CD4-positive, alpha-beta T cell treated with Interleukin-6 at 100 ng/mL for 8 hours (primary cell): Measurements from ENCODE around the gene AFF4.
"Not testable (repeated sequence)": the region's sequence is repeated elsewhere in the genome, so short reads cannot be mapped to it uniquely, and the experiment has no call there.

ENCODE experiments used
- DNase-seq: peaks from one replicate; pipeline ENCODE4 v3.0.0-alpha.2; 2020; ENCODE audit warnings: mixed read lengths, low spot score

The AFF4 gene, protein sequence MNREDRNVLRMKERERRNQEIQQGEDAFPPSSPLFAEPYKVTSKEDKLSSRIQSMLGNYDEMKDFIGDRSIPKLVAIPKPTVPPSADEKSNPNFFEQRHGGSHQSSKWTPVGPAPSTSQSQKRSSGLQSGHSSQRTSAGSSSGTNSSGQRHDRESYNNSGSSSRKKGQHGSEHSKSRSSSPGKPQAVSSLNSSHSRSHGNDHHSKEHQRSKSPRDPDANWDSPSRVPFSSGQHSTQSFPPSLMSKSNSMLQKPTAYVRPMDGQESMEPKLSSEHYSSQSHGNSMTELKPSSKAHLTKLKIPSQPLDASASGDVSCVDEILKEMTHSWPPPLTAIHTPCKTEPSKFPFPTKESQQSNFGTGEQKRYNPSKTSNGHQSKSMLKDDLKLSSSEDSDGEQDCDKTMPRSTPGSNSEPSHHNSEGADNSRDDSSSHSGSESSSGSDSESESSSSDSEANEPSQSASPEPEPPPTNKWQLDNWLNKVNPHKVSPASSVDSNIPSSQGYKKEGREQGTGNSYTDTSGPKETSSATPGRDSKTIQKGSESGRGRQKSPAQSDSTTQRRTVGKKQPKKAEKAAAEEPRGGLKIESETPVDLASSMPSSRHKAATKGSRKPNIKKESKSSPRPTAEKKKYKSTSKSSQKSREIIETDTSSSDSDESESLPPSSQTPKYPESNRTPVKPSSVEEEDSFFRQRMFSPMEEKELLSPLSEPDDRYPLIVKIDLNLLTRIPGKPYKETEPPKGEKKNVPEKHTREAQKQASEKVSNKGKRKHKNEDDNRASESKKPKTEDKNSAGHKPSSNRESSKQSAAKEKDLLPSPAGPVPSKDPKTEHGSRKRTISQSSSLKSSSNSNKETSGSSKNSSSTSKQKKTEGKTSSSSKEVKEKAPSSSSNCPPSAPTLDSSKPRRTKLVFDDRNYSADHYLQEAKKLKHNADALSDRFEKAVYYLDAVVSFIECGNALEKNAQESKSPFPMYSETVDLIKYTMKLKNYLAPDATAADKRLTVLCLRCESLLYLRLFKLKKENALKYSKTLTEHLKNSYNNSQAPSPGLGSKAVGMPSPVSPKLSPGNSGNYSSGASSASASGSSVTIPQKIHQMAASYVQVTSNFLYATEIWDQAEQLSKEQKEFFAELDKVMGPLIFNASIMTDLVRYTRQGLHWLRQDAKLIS

DNA sequence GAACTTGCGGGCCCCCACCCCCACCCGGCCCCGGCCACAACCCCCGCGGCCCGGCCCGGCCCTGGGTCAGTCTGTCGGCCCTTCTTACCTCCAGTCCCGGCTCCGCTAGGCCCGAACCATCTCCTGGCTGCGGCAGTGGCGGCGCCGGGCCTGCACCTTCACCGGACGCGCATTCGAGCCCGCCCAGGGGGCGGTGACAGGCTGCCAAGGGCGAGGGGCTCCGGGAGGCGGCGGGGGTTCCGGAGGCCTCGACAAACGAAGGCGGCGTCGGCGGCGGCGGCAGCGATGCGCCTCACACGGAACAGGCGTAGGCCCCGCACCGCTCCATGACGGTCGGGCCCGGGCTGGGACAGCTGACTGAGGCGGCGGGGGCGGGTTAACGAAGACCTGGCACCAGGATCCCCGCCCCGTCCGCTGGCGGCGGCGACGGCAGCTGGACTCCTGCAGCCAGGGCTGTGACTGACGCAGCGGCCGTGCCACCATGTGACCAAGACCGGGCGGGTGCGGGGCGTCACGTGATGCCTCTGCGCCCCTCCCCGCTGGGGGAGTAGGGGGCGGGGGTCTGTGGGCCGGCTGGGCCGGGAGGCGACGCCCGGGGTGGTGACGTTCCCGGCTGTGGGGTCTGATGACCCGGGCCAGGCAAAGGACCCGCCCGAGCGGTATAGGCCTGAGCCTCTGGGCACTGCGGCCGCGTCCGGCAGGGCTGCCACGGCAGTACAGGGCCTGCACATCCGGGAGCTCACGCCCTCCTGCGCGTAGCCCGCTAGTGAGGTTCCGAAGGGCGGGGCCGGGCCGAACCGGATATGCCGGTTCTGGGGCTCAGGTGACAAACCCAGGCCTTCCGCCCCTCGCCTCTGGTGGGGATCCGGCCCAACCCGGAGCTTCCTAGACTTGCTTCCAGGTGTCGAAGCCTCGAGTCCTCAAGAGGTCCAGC, at the start of gene AFF4:
Gene AFF4 (minus strand): TSS at position 464 of the 934 bp plus-strand sequence. CDS start 26,445 bp downstream, outside the sequence.
- DNase-seq = peak; percentile 86

DNA sequence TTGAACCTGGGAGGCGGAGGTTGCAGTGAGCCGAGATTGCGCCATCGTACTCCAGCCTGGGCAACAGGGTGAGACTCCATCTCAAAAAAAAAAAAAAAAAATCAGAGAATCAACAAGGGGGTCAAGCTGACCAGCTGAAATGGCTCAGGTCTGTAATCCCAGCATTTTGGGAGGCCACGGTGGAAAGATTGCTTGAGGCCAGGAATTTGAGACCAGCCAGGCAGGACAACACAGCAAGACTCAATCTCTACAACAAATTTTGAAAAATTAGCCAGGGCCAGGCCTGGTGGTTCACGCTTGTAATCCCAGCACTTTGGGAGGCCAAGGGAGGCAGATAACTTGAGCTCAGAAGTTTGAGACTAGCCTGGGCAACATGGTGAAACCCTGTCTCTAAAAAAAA, 45.0 kb upstream of the AFF4 start:
- DNase-seq = not testable (repeated sequence)

DNA sequence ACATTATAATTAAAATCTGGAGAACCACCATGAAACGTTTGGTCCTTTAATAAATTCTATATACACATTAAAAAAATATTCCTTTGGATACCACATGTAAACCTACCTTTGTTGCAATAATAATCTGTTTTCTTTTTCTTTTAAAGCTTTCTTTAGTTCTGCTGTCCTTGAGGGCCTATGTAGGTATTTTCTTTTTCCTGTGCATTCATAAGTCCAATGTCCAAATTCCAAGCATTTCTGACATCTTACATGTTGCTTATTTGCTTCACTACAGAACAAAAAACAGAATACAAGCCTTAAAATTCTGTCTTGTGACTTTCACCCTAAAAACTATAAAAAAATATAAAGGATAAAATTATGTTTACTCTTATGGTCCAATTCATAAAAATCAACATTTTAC, 43.2 kb upstream of the AFF4 start:
- no peak for DNase-seq

DNA sequence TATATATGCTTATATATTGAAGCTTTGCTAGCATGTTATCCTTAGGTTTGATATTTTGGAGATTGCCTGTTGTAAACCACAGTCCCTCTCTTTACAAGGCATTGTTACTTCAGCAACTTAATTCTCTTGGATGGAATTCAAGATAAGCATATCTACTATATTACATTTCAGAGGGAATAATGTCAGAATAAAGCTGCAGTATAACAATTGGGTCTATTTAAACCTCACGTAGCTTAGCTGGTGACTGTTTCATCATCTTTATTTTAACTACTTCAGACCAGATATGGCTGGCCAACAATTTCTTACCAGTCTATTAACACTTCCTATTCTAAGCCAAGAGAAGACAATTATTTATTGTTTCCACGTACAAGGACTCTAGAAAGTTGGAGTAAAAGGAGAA, 35.8 kb upstream of the AFF4 start:
- DNase-seq = no peak

DNA sequence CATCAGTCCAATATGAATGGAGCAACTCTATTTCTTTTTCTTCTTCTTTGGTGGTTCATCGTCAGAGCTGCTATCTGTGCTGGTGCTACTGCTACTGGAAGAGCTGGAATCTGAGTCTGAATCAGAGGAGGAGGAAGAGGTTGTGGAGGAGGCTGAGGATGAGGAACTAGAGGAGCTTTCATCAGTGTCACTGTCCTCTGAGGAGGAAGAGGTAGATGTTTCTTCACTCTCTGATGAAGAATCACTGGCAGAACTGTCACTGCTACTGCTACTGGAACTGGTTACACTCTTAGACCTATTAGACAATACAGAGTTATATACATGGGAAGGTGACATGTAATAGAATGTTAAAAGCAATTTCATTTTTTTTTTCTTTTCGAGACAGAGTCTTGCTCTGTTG, 35.1 kb upstream of the AFF4 start:
- DNase-seq = no peak

DNA sequence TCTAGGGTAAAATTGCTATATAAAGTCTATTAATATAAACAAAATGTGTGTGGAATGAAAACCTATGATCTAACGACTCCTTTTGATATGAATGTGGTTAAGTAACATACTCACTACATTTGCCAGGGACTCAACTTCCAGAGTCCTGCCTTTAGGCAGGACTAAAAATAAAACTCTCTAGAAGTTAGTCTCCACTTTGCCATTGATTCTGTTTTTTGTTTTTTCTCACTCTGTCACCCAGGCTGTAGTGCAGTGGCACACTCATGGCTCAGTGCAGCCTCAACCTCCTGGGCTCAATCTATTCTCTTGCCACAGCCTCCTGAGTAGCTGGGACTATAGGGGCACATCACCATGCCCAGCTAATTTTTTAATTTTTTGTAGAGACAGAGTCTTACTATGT, 32.9 kb upstream of the AFF4 start:
- DNase-seq = no peak

DNA sequence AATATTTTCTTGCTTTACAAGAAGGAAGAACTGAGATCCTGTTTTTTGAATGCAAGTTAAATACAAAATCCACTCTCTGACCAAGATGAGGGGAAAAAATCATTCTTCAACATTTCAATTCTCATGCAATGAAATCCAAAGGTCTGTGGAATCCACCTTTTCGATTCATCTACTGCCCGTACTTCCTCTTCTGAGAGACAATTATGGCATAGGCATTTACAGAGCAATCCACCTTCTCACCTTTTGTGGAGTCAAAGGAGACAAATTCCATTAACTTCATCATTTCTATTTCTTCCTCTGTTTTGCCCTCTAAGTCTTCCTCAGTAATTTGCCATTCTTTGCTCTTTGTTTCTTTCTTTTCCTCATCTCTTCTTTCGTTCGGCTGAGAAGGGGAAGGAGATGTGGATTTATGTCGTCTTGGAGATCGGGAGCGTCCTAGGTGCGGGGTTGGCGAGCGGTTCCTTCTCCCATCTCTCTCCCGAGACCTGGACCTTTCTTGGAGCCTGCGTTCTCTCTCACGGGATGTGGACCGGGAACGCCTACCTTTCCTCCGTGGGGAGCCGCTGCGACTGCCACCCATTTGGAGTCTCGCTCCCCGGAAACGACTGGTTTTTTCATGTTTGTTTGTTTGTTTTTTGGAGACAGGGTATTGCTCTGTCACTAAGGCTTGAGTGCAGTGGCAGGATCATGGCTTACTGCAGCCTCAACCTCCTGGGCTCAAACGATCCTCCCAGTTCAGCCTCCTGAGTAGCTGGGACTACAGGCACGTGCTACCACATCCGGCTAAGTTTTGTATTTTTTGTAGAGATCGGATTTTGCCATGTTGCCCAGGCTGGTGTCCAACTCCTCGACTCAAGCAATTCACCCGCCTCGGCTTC, 24.3 kb upstream of the AFF4 start:
- no peak for DNase-seq

DNA sequence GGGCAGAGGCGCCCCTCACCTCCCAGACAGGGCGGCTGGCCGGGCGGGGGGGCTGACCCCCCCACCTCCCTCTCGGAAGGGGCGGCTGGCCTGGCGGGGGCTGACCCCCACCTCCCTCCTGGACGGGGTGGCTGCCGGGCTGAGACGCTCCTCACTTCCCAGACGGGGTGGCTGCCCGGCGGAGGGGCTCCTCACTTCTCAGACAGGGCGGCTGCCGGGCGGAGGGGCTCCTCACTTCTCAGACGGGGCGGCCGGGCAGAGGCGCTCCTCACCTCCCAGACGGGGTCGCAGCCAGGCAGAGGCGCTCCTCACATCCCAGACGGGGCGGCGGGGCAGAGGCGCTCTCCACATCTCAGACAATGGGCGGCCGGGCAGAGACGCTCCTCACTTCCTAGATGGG, 19.5 kb upstream of the AFF4 start:
- DNase-seq = not testable (repeated sequence)

DNA sequence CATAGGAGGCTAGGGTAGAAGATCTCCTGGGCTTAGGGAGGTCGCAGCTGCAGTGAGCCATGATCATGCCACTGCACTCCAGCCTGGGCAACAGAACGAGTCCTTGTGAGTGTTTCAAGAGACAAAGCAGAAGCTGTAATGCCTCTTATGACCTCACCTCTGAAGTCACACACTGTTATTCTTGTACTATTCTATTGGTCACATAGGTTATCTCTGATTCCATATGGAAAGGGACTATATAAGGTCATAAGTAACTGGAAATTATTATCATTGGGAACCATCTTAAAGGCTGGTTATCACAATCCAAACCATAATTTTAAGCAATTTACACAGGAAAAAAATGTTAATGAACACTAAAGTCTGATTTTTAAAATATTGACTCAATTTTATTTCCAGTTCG, 17.9 kb upstream of the AFF4 start:
- no peak for DNase-seq

DNA sequence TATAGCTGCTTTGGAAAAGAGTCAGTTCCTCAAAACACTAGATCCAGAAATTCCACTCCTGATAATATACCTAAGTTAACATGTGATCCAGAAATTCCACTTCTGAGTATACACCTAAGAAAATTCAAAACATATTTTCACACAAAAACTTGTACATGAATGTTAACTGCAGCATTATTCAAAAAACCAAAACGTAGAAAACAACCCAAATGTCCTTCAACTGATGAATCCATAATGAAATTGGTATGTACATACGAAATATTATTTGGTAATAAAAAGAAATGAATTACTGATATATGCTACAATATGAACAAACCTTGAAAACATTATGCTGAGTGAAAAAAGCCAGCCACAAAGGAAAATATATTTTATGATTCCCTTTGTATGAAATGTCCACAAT, 16.5 kb upstream of the AFF4 start:
- no peak for DNase-seq

DNA sequence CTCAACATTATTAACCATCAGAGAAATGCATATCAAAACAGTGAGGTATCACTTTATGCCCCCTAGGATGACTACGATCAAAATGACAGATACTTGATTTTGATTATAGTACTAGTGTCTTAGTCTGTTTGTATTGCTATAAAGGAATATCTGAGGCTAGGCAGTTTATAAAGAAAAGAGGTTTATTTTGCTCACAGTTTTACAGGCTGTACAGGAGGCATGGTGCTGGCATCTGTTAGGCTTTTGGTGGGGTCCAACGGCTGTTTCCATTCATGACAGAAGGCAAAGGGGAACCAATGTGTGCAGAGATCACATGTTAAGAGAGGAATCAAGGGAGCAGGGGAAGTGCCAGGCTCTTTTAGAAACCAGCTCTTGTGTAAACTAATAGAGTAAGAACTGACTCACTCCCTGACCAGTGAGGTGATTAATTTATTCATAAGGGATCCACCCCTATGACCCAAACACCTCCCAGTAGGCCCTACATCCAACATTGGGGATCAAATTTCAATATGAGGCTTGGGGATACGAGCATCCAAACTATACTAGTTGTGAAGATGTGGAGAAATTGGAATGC, 16.0 kb upstream of the AFF4 start:
- DNase-seq = no peak

DNA sequence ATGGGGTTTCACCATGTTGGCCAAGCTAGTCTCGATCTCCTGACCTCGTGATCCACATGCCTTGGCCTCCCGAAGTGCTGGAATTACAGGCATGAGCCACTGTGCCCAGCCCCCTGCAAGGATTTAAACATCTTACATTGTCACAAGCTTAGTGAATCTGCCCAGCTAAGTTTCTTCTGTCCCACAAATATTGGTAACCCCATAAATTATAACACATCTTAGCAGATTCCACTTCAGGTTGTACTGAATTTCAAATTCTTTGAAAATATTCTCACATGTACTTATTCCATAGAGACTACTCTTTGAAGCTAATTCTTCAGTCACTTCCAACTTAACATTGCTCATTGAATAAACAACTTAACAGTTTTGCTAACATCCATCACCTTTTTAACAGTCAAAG, 13.4 kb upstream of the AFF4 start:
- DNase-seq = no peak

DNA sequence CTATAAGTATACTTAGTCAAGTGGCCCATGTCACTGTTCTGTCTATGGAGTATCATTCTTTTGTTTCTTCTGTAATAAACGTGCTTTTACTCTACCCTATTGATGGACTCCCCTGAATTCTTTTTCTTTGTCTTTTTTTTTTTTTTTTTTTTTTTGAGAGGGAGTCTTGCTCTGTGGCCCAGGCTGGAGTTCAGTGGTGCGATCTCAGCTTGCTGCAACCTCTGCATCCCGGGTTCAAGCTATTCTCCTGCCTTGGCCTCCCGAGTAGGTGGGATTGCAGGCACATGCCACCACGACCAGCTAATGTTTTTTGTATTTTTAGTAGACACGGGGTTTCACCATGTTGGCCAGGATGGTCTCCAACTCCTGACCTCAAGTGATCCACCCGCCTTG, 9.0 kb upstream of the AFF4 start:
- DNase-seq = not testable (repeated sequence)

DNA sequence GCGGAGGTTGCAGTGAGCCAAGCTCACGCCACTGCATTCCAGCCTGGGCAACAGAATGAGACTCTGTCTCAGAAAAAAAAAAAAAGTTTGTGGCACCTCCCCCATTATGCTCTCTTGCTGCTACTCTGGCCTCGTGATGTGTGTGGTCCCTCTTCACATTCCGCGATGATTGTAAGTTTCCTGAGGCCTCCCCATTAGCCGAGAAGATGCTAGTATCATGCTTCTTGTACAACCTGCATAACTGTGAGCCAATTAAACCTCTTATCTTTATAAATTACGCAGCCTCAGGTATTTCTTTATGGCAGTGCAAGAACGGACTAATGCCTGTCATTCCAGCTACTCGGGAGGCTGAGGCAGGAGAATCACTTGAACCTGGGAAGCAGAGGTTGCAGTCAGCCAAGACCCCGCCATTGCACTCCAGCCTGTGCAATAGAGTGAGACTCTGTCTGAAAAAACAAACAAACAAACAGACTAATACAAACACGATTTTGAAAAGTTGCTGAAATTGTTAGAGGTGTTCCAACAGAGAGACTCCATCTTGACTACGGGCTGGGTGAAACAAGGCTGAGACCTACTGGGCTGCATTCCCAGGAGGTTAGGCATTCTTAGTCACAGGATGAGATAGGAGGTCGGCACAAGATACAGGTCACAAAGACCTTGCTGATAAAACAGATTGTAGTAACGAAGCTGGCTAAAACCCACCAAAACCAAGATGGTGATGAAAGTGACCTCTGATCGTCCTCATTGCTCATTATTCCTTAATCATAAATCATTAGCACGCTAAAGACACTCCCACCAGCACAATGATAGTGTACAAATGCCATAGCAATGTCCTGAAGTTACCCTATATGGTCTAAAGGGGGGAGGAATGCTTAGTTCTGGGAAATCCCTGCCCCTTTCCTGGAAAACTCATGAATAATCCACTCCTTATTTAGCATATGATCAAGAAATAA, 8.3 kb upstream of the AFF4 start:
- no peak for DNase-seq

DNA sequence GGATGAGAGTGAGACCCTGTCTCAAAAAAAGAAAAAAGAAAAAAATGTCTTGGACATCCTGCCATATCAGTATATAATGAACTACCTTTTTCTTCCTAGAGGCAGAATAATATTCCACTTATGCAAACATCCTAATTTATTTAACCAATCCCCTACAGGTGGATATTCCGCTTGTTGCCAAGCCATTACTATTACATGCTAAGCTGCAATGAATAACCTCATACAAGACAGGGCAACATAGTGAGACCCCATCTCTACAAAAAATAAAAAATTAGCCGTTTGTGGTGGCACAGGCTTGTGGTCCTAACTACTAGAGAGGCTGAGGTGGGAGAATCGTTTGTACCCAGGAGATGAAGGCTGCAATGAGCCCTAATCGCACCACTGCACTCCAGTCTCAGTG, 1.7 kb upstream of the AFF4 start:
- no peak for DNase-seq

DNA sequence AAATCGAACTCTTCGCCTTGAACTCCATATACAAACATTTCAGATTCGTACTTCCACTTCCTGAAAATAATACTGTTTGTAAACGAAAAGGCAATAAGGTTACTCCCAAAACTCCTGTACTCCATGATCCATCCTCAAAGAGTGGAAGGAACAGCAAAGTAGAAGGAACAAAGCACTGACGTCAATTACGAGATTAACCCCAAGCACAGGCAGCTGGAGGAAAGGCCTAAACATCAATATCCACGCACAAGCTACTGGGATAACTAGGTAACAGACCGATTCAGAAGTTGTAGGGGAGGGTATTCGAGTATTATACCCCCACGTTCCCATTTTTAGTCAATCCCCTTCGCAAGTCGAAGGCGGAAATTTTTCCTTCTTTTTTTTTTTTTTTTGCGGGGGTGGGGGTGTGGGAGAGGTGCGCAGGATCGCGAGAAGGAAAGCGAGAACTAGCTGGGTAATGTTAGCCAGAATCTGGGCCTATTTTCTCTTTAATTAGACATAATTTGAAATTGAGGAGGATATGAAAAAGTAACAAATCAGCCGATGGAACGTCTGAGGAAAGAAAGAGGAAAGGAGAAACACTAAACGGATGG, 909 bp downstream of the AFF4 start:
- DNase-seq = peak; percentile 3

DNA sequence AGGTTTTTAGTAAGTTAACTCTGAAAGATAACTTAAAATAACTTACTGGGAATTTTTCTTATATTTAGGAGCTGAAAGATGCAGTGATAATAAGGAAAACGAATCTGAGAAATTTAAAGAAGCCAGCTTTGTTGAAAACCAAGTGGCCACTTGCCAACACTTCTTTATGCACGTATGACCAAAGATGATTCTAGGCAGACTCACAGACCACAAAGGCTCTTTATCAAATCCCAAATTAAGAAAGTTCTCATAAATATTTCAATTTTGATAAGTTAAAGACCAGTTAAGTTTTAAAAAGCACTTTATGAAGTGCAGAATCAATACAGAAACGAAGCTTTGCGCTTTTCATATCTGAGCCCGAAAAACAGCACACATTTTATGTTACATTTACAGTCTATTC, 1.5 kb downstream of the AFF4 start:
- DNase-seq = no peak

DNA sequence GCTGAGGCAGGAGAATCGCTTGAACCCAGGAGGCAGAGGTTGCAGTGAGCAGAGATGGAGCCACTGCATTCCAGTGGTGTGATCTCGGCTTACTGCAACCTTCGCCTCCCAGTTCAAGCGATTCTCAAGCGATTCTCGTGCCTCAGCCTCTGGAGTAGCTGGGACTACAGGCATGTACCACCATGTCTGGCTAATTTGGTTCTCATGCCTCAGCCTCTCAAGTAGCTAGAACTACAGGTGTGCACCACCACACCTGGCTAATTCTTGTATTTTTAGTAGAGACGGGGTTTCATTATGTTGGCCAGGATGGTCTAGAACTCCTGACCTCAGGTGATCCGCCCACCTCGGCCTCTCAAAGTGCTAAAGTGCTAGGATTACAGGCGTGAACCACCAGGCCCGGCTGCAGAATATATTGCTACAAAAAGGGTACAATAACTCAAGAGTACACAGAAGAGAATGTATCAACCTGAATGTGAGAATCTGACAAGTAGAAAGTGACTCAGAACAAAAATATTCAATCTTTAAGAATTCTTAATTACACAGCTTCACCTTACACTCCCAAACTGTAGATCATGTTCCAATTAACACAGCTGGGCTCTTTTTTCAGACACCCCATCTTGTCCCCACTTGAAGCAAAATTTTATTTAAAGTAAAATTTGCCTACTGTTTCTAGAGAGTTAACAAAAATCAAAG, 2.2 kb downstream of the AFF4 start:
- not testable (repeated sequence) for DNase-seq
